NCI-H526 treated with DMSO at 0.1 percent for 48 hours (cell line): Measurements from ENCODE around the gene ELAPOR2.
"Not testable (repeated sequence)": the region's sequence is repeated elsewhere in the genome, so short reads cannot be mapped to it uniquely, and the experiment has no call there.

ENCODE experiments used
- DNase-seq: peaks from one replicate; lab custom pipeline; 2025; lab: John Stamatoyannopoulos, UW

Gene ELAPOR2

DNA sequence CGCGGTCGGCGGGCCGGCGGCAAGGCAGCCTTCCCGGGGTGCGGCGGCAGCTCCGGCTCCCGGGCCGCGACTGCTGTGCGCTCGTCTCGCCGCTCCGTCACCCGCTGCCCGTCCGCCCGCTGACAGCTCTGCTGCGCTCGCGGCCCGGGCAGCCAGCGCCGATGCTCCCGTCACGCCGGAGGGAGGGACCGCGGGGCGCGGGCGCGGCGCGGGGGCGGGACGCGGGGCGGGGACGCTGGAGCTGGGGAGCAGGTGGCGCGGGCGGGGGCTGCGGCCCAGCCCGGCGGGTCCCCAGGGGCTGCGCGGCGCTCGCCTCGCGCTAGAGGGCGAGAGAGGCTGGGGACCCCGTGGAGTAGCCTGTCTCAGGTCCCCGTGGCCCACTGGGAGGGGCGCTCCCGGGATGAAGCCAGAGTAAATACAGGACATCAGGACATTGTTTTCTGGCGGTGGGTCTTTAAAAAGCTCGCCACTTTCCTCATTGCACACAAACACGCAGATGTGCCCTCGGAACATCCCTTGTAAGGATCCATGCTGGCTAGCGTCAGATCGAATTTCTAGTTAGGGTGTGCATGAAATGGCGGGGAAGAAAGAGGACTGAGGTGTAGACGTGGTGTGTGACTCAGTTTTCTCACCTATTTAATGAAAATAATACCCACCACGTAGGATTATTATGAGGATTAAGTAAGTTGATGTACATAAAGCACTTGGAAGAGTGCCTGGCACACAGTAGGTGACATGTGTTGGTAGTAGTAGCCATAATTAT is at the start of gene ELAPOR2:
Gene ELAPOR2, minus strand, starts transcription at position 130 of the 763 bp plus-strand sequence. CDS start 141 bp downstream, outside the sequence.
- peak; percentile 91 for DNase-seq

GRCh38 chr7:87107949-87108776 is 48.7 kb upstream of the ELAPOR2 start:
- no peak for DNase-seq

DNA sequence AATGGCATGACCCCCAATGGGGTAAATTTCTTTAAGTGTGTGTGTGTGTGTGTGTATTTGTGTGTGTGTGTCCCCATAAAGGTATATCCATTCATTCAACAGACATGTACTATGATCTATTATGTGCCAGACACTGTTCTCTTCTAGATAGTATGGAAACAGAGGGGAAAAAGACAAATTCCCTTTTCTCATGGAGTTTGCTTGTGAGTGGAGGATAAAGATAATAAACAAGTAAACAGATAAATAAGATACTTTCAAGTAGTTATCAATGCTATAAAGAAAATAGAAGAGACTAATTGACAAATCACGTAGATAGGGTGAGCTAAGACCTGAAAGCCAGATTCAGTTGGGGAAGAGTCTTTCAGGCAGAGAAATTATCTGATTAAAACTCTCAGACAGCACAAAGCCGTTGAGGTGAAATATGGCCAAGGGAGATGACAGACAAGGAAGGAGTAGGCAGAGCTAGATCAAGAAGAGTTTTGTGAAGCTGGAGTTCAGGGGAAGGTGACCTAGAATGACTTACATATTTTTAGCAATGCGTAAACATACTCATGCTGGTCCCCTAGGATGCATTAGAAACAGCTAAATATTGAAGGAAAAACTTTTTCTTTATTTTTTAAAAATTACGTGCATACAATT is 47.6 kb upstream of the ELAPOR2 start:
- DNase-seq = no peak

- no peak for DNase-seq
These were observed 45.9 kb upstream of the ELAPOR2 start for GRCh38 chr7:87105401-87105800.

- no peak for DNase-seq
These were observed 40.9 kb upstream of the ELAPOR2 start for GRCh38 chr7:87100326-87100725.

- not testable (repeated sequence) for DNase-seq
These were observed 37.9 kb upstream of the ELAPOR2 start for GRCh38 chr7:87097375-87097774.

GRCh38 chr7:87094322-87094721 is 34.9 kb upstream of the ELAPOR2 start:
- no peak for DNase-seq

- DNase-seq = no peak
These were observed 33.2 kb upstream of the ELAPOR2 start for GRCh38 chr7:87092568-87093091.

GRCh38 chr7:87091487-87092066 is 32.1 kb upstream of the ELAPOR2 start:
- DNase-seq = no peak

DNA sequence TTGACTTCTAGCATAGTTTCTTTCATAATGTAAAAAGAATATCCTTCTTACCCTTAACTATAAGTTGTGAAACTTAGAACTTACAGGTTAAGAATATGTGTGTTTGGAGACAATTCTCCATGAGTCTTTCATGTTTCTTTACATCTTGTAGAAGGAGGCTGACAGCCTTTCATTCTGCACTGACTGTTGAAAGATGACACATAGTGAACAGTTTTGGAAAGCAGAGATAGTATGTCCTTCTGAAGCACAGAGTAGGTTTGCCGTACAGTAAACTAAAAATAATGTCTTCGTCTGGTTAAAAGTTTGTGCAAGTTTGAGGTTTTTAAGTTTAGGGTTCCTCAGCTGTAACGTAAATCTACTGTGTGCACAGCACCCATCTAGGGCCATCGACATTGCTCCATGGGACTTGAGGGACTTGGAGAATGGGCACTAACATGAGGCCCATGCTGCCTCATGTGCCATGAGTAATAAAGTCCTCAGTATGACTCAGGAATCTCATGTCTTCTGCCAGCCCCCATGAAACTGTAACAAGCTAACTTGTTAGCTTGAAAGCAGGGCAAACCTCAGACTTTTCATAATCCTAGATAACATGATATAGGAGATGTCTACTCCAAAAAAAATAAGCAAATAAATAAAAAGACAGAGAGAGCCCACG is 24.5 kb upstream of the ELAPOR2 start:
- DNase-seq = no peak

GRCh38 chr7:87082675-87083074 is 23.2 kb upstream of the ELAPOR2 start:
- DNase-seq = no peak

DNA sequence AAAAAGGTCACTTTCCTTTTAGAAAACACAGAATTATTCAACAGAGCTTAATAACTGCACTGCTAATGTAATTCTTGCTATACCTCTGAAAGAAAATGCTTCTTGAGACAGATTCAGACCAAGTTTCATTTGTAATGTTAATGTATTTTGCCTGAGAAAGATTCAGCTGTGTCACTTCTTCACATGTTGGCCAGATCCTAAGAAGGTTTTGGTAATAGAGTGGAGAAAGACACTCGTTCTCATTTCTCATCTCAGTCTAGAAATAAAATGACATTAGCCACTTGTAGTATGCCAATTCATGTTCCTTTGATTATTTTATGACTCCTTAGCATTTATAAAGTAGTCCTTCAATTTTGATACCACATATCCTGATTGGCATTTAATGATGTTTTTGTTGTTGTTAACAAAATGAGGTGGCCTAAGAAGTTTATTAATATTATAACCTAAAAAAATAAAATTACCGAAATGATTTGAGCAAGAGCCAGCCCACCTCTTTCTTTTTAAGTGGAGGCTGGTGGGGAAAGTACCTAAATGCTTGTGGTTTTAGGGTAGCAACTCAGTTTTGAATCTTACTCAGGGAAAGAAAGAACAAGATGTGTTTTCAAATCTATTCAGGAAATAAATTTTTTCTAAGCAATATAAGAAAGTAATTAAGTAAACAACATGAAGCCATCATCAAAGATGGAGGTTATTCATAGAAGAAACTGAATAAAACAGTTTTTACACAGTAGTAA is 16.4 kb upstream of the ELAPOR2 start:
- no peak for DNase-seq

- no peak for DNase-seq
These were observed 8.3 kb upstream of the ELAPOR2 start for GRCh38 chr7:87067788-87068187.

GRCh38 chr7:87060288-87060537 is 759 bp upstream of the ELAPOR2 start:
- no peak for DNase-seq

GRCh38 chr7:87058744-87059524 is 520 bp downstream of the ELAPOR2 start:
- DNase-seq = peak; percentile 80

DNA sequence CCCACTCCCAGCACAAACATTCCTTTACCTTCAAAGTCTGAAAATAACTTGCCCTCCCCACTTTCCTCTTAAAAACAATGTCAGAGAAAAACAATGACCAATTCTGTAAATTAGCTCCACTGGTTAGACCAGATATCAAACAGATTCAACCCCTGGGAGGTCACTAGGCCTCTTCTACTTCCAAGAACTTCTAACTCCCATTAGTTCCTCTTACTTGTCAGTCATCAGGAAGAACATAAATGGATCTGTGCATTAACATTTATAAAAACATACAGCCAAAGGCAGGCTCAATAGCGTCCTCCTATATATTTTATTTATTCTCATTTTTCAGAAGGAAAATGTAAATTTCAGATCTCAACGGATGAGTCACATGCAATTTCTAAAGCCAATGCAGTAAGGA is 2.2 kb downstream of the ELAPOR2 start:
- no peak for DNase-seq

DNA sequence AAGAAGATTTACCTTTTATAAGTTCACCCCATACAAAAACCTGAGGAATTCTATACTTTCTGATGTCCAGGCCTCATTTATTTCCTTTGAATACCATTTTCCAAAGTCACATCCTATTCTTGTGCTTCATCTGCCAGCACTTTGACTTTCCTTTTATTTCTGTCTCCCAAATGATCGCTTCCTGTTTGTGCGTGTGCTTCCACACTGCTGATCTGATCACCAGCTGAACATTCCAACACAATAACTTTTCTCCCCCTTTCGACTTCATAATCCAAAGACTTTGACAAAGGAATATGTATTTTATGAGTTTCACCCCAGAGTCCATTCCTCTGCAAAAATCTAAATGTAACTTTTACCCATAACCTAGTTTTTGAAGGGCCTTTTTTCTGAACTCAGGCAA is 3.1 kb downstream of the ELAPOR2 start:
- DNase-seq = no peak

DNA sequence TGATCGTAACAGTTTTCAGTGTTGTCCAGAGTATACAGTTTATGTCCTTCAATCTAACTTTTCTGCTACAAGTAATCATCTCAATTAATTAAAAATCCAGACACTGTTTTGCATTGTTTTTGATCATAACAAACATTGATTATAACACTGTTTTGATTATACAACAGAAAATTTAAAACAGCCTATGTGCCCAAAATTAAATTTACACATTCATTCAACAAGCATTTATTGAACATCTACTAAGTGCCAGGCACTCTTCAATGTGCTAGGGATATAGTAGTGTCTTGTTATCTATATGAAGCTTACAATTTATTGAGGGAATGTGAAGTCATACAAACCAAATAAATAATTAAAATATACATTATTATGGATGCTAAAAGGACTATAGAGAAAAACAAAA is 10.6 kb downstream of the ELAPOR2 start:
- DNase-seq = no peak

- no peak for DNase-seq
These were observed 13.0 kb downstream of the ELAPOR2 start for GRCh38 chr7:87046456-87046855.

DNA sequence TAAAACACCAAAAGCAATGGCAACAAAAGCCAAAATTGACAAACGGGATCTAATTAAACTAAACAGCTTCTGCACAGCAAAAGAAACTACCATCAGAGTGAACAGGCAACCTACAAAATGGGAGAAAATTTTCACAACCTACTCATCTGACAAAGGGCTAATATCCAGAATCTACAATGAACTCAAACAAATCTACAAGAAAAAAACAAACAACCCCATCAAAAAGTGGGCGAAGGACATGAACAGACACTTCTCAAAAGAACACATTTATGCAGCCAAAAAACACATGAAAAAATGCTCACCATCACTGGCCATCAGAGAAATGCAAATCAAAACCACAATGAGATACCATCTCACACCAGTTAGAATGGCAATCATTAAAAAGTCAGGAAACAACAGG is 14.7 kb downstream of the ELAPOR2 start:
- DNase-seq = not testable (repeated sequence)
